HEK293 (cell line): ENCODE data around the gene RRM1.

Experiments
- EGR2 ChIP-seq: fragments of 450-650 bp; formaldehyde crosslinking; IDR thresholded peaks from 2 replicates; pipeline ENCODE4 v1.5.1; 2016; ENCODE audit warnings: low read depth, missing biosample characterization, missing genetic modification characterization
- ZFP41 ChIP-seq: fragments of 450-650 bp; formaldehyde crosslinking; IDR thresholded peaks from 2 replicates; pipeline ENCODE4 v1.5.1; 2016; ENCODE audit warnings: missing biosample characterization, missing genetic modification characterization, borderline replicate concordance
- ZNF16 ChIP-seq: fragments of 450-650 bp; formaldehyde crosslinking; IDR thresholded peaks from 2 replicates; pipeline ENCODE4 v1.5.1; 2016; ENCODE audit warnings: low read depth, missing biosample characterization, missing genetic modification characterization
- ZNF175 ChIP-seq: fragments of 450-650 bp; formaldehyde crosslinking; IDR thresholded peaks from 2 replicates; pipeline ENCODE4 v1.5.1; 2016; ENCODE audit warnings: missing biosample characterization, missing genetic modification characterization
- ZNF248 ChIP-seq: fragments of 450-650 bp; formaldehyde crosslinking; IDR thresholded peaks from 2 replicates; pipeline ENCODE4 v1.5.1; 2017; ENCODE audit warnings: missing biosample characterization, missing genetic modification characterization
- ZNF350 ChIP-seq: fragments of 450-650 bp; formaldehyde crosslinking; IDR thresholded peaks from 2 replicates; pipeline ENCODE4 v1.5.0; 2017; ENCODE audit warnings: missing biosample characterization, mild to moderate bottlenecking, missing genetic modification characterization
- ZNF549 ChIP-seq: fragments of 450-650 bp; IDR thresholded peaks from 2 replicates; pipeline ENCODE4 v1.5.1; 2018; ENCODE audit warnings: missing biosample characterization, missing genetic modification characterization, mild to moderate bottlenecking, inconsistent platforms, moderate library complexity
- ZNF777 ChIP-seq: fragments of 450-650 bp; formaldehyde crosslinking; IDR thresholded peaks from 2 replicates; pipeline ENCODE4 v1.5.1; 2017; ENCODE audit warnings: missing biosample characterization, missing genetic modification characterization, borderline replicate concordance
- TF ChIP-seq, protein P1 (sequence below): fragments of 450-650 bp; formaldehyde crosslinking; IDR thresholded peaks from 2 replicates; pipeline ENCODE4 v1.5.1; 2016; ENCODE audit warnings: missing biosample characterization, missing genetic modification characterization
- TF ChIP-seq, protein P2 (sequence below): fragments of 450-650 bp; formaldehyde crosslinking; IDR thresholded peaks from 2 replicates; pipeline ENCODE4 v1.5.1; 2016; ENCODE audit warnings: missing biosample characterization, missing genetic modification characterization, low read depth
- TF ChIP-seq, protein P3 (sequence below): fragments of 450-650 bp; formaldehyde crosslinking; IDR thresholded peaks from 2 replicates; pipeline ENCODE4 v1.5.1; 2016; ENCODE audit warnings: missing biosample characterization, missing genetic modification characterization
- TF ChIP-seq, protein P4 (sequence below): fragments of 450-650 bp; formaldehyde crosslinking; IDR thresholded peaks from 2 replicates; pipeline ENCODE4 v1.5.1; 2016; ENCODE audit warnings: missing biosample characterization, missing genetic modification characterization

DNA sequence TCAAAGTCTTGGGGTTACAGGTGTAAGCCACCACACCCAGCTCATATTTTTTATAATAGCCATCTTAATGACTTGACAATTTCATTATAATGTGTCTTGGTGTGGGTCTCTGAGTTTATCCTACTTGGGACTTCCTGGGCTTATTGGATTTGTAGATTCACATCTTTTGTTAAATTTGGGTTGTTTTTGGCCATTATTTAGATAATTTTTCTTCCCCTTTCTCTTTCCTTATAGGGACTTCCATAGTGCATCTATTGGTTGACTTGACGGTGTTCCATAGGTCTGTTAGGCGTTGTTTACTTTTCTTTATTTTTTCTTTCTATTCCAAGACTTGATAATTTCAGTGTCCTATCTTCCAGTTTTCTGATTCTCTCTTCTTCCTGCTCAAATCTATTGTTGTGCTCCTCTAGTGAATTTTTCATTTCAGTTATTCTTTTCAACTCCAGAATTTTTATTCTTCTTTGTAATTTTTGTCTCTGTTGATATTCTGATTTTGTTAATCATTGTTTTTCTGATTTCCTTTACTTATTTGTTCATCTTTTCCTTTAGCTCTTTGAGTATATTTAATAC, 45.6 kb downstream of the RRM1 start:
- TF ChIP-seq, protein P1, sequence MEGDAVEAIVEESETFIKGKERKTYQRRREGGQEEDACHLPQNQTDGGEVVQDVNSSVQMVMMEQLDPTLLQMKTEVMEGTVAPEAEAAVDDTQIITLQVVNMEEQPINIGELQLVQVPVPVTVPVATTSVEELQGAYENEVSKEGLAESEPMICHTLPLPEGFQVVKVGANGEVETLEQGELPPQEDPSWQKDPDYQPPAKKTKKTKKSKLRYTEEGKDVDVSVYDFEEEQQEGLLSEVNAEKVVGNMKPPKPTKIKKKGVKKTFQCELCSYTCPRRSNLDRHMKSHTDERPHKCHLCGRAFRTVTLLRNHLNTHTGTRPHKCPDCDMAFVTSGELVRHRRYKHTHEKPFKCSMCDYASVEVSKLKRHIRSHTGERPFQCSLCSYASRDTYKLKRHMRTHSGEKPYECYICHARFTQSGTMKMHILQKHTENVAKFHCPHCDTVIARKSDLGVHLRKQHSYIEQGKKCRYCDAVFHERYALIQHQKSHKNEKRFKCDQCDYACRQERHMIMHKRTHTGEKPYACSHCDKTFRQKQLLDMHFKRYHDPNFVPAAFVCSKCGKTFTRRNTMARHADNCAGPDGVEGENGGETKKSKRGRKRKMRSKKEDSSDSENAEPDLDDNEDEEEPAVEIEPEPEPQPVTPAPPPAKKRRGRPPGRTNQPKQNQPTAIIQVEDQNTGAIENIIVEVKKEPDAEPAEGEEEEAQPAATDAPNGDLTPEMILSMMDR (tag by site-specific recombination), result no peak
- TF ChIP-seq ZNF16 (tag by site-specific recombination) (no peak), ZNF350 (tag by site-specific recombination) (no peak), ZNF549 (tag by site-specific recombination) (no peak), ZNF175 (no peak), ZNF248 (tag by site-specific recombination) (no peak), ZFP41 (tag by site-specific recombination) (no peak), EGR2 (tag by site-specific recombination) (no peak), ZNF777 (tag by site-specific recombination) (no peak)
- TF ChIP-seq, protein P2, sequence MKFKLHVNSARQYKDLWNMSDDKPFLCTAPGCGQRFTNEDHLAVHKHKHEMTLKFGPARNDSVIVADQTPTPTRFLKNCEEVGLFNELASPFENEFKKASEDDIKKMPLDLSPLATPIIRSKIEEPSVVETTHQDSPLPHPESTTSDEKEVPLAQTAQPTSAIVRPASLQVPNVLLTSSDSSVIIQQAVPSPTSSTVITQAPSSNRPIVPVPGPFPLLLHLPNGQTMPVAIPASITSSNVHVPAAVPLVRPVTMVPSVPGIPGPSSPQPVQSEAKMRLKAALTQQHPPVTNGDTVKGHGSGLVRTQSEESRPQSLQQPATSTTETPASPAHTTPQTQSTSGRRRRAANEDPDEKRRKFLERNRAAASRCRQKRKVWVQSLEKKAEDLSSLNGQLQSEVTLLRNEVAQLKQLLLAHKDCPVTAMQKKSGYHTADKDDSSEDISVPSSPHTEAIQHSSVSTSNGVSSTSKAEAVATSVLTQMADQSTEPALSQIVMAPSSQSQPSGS (tag by site-specific recombination), result no peak
- TF ChIP-seq, protein P3, sequence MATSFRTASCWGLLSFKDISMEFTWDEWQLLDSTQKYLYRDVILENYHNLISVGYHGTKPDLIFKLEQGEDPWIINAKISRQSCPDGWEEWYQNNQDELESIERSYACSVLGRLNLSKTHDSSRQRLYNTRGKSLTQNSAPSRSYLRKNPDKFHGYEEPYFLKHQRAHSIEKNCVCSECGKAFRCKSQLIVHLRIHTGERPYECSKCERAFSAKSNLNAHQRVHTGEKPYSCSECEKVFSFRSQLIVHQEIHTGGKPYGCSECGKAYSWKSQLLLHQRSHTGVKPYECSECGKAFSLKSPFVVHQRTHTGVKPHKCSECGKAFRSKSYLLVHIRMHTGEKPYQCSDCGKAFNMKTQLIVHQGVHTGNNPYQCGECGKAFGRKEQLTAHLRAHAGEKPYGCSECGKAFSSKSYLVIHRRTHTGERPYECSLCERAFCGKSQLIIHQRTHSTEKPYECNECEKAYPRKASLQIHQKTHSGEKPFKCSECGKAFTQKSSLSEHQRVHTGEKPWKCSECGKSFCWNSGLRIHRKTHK (tag by site-specific recombination), result no peak
- TF ChIP-seq, protein P4, sequence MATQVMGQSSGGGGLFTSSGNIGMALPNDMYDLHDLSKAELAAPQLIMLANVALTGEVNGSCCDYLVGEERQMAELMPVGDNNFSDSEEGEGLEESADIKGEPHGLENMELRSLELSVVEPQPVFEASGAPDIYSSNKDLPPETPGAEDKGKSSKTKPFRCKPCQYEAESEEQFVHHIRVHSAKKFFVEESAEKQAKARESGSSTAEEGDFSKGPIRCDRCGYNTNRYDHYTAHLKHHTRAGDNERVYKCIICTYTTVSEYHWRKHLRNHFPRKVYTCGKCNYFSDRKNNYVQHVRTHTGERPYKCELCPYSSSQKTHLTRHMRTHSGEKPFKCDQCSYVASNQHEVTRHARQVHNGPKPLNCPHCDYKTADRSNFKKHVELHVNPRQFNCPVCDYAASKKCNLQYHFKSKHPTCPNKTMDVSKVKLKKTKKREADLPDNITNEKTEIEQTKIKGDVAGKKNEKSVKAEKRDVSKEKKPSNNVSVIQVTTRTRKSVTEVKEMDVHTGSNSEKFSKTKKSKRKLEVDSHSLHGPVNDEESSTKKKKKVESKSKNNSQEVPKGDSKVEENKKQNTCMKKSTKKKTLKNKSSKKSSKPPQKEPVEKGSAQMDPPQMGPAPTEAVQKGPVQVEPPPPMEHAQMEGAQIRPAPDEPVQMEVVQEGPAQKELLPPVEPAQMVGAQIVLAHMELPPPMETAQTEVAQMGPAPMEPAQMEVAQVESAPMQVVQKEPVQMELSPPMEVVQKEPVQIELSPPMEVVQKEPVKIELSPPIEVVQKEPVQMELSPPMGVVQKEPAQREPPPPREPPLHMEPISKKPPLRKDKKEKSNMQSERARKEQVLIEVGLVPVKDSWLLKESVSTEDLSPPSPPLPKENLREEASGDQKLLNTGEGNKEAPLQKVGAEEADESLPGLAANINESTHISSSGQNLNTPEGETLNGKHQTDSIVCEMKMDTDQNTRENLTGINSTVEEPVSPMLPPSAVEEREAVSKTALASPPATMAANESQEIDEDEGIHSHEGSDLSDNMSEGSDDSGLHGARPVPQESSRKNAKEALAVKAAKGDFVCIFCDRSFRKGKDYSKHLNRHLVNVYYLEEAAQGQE, result no peak
